ENCODE data around the gene LGALS3.

- no peak for TF ChIP-seq CTCF (IDR thresholded peaks at IDR 0.05)
- TF ChIP-seq POLR2A (IDR thresholded peaks at IDR 0.05) = no peak
These were observed 28.0 kb downstream of the LGALS3 start for GRCh38 chr14:55157080-55157479.
